ENCODE measurements around the gene GPC5.

The GPC5 gene

GRCh38 chr13:92657565-92657964, 1259.1 kb downstream of the GPC5 start:
- Histone ChIP-seq H3F3A (ENCODE audit: insufficient read depth, low read length) (no peaks in the 10 kb centered on the region), H3K79me2 (ENCODE audit: insufficient read depth, low read length) (no peaks in the 10 kb centered on the region), H3K9me3 (ENCODE audit: low read length) (no peaks in the 10 kb centered on the region), H2AFZ (ENCODE audit: low read length) (no peak overlapping the region), H3K9ac (ENCODE audit: low read length) (no peak overlapping the region), H3K4me2 (ENCODE audit: low read length) (no peak overlapping the region), H3K27ac (ENCODE audit: low read depth, low read length, poor library complexity, severe bottlenecking) (no peak overlapping the region), H4K20me1 (ENCODE audit: insufficient read depth, low read length) (no peaks in the 10 kb centered on the region), H3K27me3 (ENCODE audit: insufficient read depth, low read length) (no peaks in the 10 kb centered on the region), H3K36me3 (ENCODE audit: insufficient read depth, low read length) (no peaks in the 10 kb centered on the region), H3K4me1 (ENCODE audit: insufficient read depth, low read length, severe bottlenecking) (no peaks in the 10 kb centered on the region), H3K4me3 (ENCODE audit: low read depth, low read length, poor library complexity, severe bottlenecking) (no peak overlapping the region), H3K9me2 (ENCODE audit: low read depth, low read length) (no peaks in the 10 kb centered on the region)
- TF ChIP-seq EZH2 (IDR thresholded peaks at IDR 0.05; ENCODE audit: borderline replicate concordance, low read length) (no peak), CTCF (IDR thresholded peaks at IDR 0.05; ENCODE audit: low read length) (no peak)

- Histone ChIP-seq H3K4me2 (ENCODE audit: low read length) (no peak overlapping the region), H3F3A (ENCODE audit: insufficient read depth, low read length) (no peaks in the 10 kb centered on the region), H3K9me3 (ENCODE audit: low read length) (no peaks in the 10 kb centered on the region), H3K9me2 (ENCODE audit: low read depth, low read length) (no peaks in the 10 kb centered on the region), H3K4me1 (ENCODE audit: insufficient read depth, low read length, severe bottlenecking) (no peaks in the 10 kb centered on the region), H3K27me3 (ENCODE audit: insufficient read depth, low read length) (no peaks in the 10 kb centered on the region), H3K27ac (ENCODE audit: low read depth, low read length, poor library complexity, severe bottlenecking) (no peak overlapping the region), H3K9ac (ENCODE audit: low read length) (no peak overlapping the region), H2AFZ (ENCODE audit: low read length) (no peak overlapping the region), H4K20me1 (ENCODE audit: insufficient read depth, low read length) (no peaks in the 10 kb centered on the region), H3K79me2 (ENCODE audit: insufficient read depth, low read length) (no peaks in the 10 kb centered on the region), H3K4me3 (ENCODE audit: low read depth, low read length, poor library complexity, severe bottlenecking) (no peak overlapping the region), H3K36me3 (ENCODE audit: insufficient read depth, low read length) (no peaks in the 10 kb centered on the region)
- no peak for TF ChIP-seq CTCF (IDR thresholded peaks at IDR 0.05; ENCODE audit: low read length)
- TF ChIP-seq EZH2 (IDR thresholded peaks at IDR 0.05; ENCODE audit: borderline replicate concordance, low read length) = no peak
These were observed 1259.9 kb downstream of the GPC5 start for GRCh38 chr13:92658293-92658692.

GRCh38 chr13:92661406-92661805, 1263.0 kb downstream of the GPC5 start:
- no peaks in the 10 kb centered on the region for H3K9me2 ChIP-seq (ENCODE audit: low read depth, low read length)
- no peaks in the 10 kb centered on the region for H3K9me3 ChIP-seq (ENCODE audit: low read length)
- no peak overlapping the region for H3K27ac ChIP-seq (ENCODE audit: low read depth, low read length, poor library complexity, severe bottlenecking)
- TF ChIP-seq EZH2 (IDR thresholded peaks at IDR 0.05; ENCODE audit: borderline replicate concordance, low read length) (no peak), CTCF (IDR thresholded peaks at IDR 0.05; ENCODE audit: low read length) (no peak)
- no peaks in the 10 kb centered on the region for H4K20me1 ChIP-seq (ENCODE audit: insufficient read depth, low read length)
- no peaks in the 10 kb centered on the region for H3K27me3 ChIP-seq (ENCODE audit: insufficient read depth, low read length)
- H3K4me3 ChIP-seq (ENCODE audit: low read depth, low read length, poor library complexity, severe bottlenecking) = no peak overlapping the region
- H3K9ac ChIP-seq (ENCODE audit: low read length) = no peak overlapping the region
- no peaks in the 10 kb centered on the region for H3K4me1 ChIP-seq (ENCODE audit: insufficient read depth, low read length, severe bottlenecking)
- H3K4me2 ChIP-seq (ENCODE audit: low read length) = no peak overlapping the region
- no peaks in the 10 kb centered on the region for H3F3A ChIP-seq (ENCODE audit: insufficient read depth, low read length)
- H3K79me2 ChIP-seq (ENCODE audit: insufficient read depth, low read length) = no peaks in the 10 kb centered on the region
- no peak overlapping the region for H2AFZ ChIP-seq (ENCODE audit: low read length)
- no peaks in the 10 kb centered on the region for H3K36me3 ChIP-seq (ENCODE audit: insufficient read depth, low read length)

All from OCI-LY1 (cell line).